ENCODE measurements around the gene DNAH14. TPM values are rescaled to one million over a fixed set of nuclear protein-coding genes. Genes with fewer than 3 reads are reported as not detected.
"Not testable (repeated sequence)": the region's sequence is repeated elsewhere in the genome, so short reads cannot be mapped to it uniquely, and the experiment has no call there.

Gene DNAH14
- total and polyA plus RNA-seq, 2 donors from 2014 or later = 6.6 to 25.1 TPM

DNA sequence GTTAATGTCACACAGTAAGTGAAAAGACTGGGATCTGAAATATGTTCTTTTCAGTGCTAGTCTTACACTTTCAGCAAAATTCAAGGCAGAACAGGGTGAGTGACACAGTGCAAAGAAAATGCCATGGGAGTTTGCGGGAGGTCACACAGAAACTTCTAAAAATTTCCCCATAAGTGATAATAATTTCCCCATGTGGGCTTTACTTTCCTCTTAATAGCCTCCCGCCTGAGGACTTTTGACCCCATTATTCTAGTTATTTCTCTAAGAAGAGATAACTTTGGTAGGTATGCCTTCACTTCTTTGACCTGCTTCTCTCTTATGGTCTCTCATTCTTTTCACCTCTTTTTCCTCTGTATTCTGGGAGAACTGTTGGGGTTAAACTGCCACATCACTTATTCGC is 8.1 kb upstream of the DNAH14 start:
- H3K4me3 ChIP-seq (ENCODE audit: low read length in 3 of 3) = no peak overlapping the region
- no peak overlapping the region for H3K9ac ChIP-seq (ENCODE audit: low read length in 3 of 3)
- no peak overlapping the region for H3K27ac ChIP-seq (ENCODE audit: low read depth in 2 of 2, low read length in 2 of 2)
- peaks cover 0 to 3% (median 0%) of the 10 kb centered on the region in 3 donors for H3K4me1 ChIP-seq (ENCODE audit: control insufficient read depth in 2 of 3, insufficient read depth in 2 of 3, low read depth in 1 of 3, low read length in 3 of 3)
- no peak for FAIRE-seq
- H3K9me3 ChIP-seq (ENCODE audit: control insufficient read depth in 2 of 3, insufficient read depth in 1 of 3, low read length in 3 of 3) = no peaks in the 10 kb centered on the region
- intact Hi-C loops (cut with DNase I) = no loop called here
- TF ChIP-seq, protein P1, sequence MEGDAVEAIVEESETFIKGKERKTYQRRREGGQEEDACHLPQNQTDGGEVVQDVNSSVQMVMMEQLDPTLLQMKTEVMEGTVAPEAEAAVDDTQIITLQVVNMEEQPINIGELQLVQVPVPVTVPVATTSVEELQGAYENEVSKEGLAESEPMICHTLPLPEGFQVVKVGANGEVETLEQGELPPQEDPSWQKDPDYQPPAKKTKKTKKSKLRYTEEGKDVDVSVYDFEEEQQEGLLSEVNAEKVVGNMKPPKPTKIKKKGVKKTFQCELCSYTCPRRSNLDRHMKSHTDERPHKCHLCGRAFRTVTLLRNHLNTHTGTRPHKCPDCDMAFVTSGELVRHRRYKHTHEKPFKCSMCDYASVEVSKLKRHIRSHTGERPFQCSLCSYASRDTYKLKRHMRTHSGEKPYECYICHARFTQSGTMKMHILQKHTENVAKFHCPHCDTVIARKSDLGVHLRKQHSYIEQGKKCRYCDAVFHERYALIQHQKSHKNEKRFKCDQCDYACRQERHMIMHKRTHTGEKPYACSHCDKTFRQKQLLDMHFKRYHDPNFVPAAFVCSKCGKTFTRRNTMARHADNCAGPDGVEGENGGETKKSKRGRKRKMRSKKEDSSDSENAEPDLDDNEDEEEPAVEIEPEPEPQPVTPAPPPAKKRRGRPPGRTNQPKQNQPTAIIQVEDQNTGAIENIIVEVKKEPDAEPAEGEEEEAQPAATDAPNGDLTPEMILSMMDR (IDR thresholded peaks at IDR 0.05; ENCODE audit: borderline replicate concordance, extremely low read depth, insufficient read depth) = no peak
- DNase-seq = no peak
- no peaks in the 10 kb centered on the region for H3K27me3 ChIP-seq (ENCODE audit: control insufficient read depth, insufficient read depth, low read length)
- no peaks in the 10 kb centered on the region for H3K36me3 ChIP-seq (ENCODE audit: control insufficient read depth in 2 of 3, insufficient read depth in 3 of 3, low read length in 3 of 3)

DNA sequence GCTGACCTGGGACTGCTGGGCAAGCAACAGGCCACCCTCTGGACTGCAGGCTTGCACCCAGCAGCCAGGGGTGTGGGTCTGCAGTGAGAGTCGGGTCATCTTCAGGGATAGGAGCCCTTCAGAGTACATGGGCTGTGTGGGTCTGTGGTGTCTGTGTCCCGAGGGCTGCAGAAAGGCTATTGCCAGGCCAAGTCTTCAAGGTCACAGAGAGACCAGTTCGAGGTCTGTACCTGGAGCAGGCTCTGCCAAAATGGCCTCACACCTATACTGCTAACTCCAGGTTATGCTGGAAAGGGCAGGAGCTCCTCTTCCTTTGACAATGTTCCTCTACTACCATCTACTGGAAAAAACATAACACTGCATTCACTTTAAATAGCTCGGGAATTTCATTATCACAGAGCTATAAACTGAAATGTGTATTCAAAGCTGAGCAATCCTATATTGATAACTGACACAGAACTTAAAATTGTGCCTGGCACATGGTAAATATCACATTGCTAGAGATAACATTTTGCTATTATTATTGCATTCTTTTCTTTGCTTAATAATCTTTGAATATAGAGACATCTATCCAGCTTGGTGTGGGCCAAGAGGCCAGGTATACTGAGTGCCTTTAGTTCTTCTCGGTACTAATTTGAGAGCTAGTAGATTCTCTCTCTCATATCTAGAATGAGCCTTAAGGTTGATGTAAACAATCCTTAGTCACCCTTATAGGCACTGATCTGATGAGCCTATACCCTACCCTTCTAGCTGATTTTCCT is 6.9 kb upstream of the DNAH14 start:
- peak; percentile 24 to 67 (median 59) for DNase-seq
- intact Hi-C loops (cut with DNase I) = no loop called here

DNA sequence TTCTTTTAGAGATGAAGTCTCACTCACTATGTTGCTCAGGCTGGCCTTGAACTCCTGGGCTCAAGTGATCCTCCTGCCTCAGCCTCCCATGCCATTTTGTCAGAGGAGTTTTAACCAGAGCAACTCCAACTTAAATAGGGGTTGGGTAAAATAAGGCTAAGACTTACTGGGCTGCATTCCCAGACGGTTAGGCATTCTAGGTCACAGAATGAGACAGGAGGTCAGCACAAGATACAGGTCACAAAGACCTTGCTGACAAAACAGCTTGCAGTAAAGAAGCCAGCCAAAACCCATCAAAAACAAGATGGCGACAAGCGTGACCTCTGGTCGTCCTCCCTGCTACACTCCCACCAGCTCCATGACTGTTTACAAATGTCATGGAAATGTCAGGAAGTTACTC is 5.7 kb upstream of the DNAH14 start:
- no peak overlapping the region for H3K4me3 ChIP-seq (ENCODE audit: low read length in 3 of 3)
- DNase-seq = peak in 2 of 5 donors; percentile 17 to 21
- TF ChIP-seq, protein P1 (IDR thresholded peaks at IDR 0.05; ENCODE audit: borderline replicate concordance, extremely low read depth, insufficient read depth) = no peak
- no peak overlapping the region for H3K9ac ChIP-seq (ENCODE audit: low read length in 3 of 3)
- H3K27ac ChIP-seq (ENCODE audit: low read depth in 2 of 2, low read length in 2 of 2) = no peak overlapping the region
- no peaks in the 10 kb centered on the region for H3K36me3 ChIP-seq (ENCODE audit: control insufficient read depth in 2 of 3, insufficient read depth in 3 of 3, low read length in 3 of 3)
- no peaks in the 10 kb centered on the region for H3K27me3 ChIP-seq (ENCODE audit: control insufficient read depth, insufficient read depth, low read length)
- intact Hi-C loops (cut with DNase I) = no loop called here
- FAIRE-seq = no peak
- H3K4me1 ChIP-seq (ENCODE audit: control insufficient read depth in 2 of 3, insufficient read depth in 2 of 3, low read depth in 1 of 3, low read length in 3 of 3) = peaks cover 0 to 3% (median 0%) of the 10 kb centered on the region in 3 donors
- H3K9me3 ChIP-seq (ENCODE audit: control insufficient read depth in 2 of 3, insufficient read depth in 1 of 3, low read length in 3 of 3) = no peaks in the 10 kb centered on the region

More for the DNA sequence above, 6.9 kb upstream of the DNAH14 start:
- H3K4me3 ChIP-seq (ENCODE audit: low read length in 3 of 3) = no peak overlapping the region
- H3K27ac ChIP-seq (ENCODE audit: low read depth in 2 of 2, low read length in 2 of 2) = no peak overlapping the region
- peaks cover 0 to 3% (median 0%) of the 10 kb centered on the region in 3 donors for H3K4me1 ChIP-seq (ENCODE audit: control insufficient read depth in 2 of 3, insufficient read depth in 2 of 3, low read depth in 1 of 3, low read length in 3 of 3)
- no peaks in the 10 kb centered on the region for H3K9me3 ChIP-seq (ENCODE audit: control insufficient read depth in 2 of 3, insufficient read depth in 1 of 3, low read length in 3 of 3)
- TF ChIP-seq, protein P1 (IDR thresholded peaks at IDR 0.05; ENCODE audit: borderline replicate concordance, extremely low read depth, insufficient read depth) = peak; percentile 52
- no peaks in the 10 kb centered on the region for H3K27me3 ChIP-seq (ENCODE audit: control insufficient read depth, insufficient read depth, low read length)
- no peaks in the 10 kb centered on the region for H3K36me3 ChIP-seq (ENCODE audit: control insufficient read depth in 2 of 3, insufficient read depth in 3 of 3, low read length in 3 of 3)
- no peak overlapping the region for H3K9ac ChIP-seq (ENCODE audit: low read length in 3 of 3)
- peak; percentile 72 for FAIRE-seq

DNA sequence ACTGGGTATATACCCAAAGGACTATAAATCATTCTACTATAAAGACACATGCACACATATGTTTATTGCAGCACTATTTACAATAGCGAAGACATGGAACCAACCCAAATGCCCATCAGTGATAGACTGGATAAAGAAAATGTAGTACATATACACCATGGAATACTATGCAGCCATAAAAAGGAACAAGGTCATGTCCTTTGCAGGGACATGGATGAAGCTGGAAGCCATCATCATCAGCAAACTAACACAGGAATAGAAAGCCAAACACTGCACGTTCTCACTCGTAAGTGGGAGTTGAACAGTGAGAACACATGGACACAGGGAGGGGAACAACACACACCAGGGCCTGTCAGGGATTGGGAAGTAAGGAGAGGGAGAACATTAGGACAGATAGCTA is 1.8 kb upstream of the DNAH14 start:
- H3K27ac ChIP-seq (ENCODE audit: low read depth in 2 of 2, low read length in 2 of 2); H3K27me3 ChIP-seq (ENCODE audit: control insufficient read depth, insufficient read depth, low read length); intact Hi-C loops (cut with DNase I); FAIRE-seq; H3K4me1 ChIP-seq (ENCODE audit: control insufficient read depth in 2 of 3, insufficient read depth in 2 of 3, low read depth in 1 of 3, low read length in 3 of 3); H3K36me3 ChIP-seq (ENCODE audit: control insufficient read depth in 2 of 3, insufficient read depth in 3 of 3, low read length in 3 of 3); DNase-seq; H3K9ac ChIP-seq (ENCODE audit: low read length in 3 of 3); H3K4me3 ChIP-seq (ENCODE audit: low read length in 3 of 3); H3K9me3 ChIP-seq (ENCODE audit: control insufficient read depth in 2 of 3, insufficient read depth in 1 of 3, low read length in 3 of 3): not testable (repeated sequence)
